K562 (cell line): ENCODE data around the gene TCF4. TPM values are rescaled to one million over a fixed set of nuclear protein-coding genes. Genes with fewer than 3 reads are reported as not detected.

Experiments used
- ATAC-seq: fragments of 200-7000 bp; cut with Tn5 transposase; 3 replicates; pipeline ENCODE4 v1.9.1; 2020; ENCODE audit warnings: moderate library complexity
- BruUV-seq: library from RNA; stranded (reverse); fragments of 400-500 nt; replicated peaks from 2 replicates; lab custom pipeline; 2021; lab: Mats Ljungman, UMichigan
- CTCF ChIA-PET: fragments of 300-600 bp; formaldehyde crosslinking; extraction: SDS; loops from one replicate; lab custom pipeline; 2021; ENCODE audit warnings: low intra/inter-chr PET ratio; lab: Yijun Ruan, JAX
- POLR2A ChIA-PET: fragments of 300-600, 350-650 bp; sonication (Branson Sonifier 250); formaldehyde crosslinking; extraction: SDS; loops from one replicate; lab custom pipeline; 2021; ENCODE audit warnings: antibody characterized with exemption, inconsistent platforms; lab: Yijun Ruan, JAX
- DNase-seq, 4 experiments: peaks; one replicate each; pipeline versions ENCODE4 v3.0.0 to v3.0.0-alpha.2; 2011 to 2018; ENCODE audit warnings: low spot score in 3 of 4, mixed read lengths in 3 of 4; ENCODE audit errors: extremely low read depth in 1 of 4
- FAIRE-seq: peaks from 2 replicates; lab custom pipeline; 2011; peaks lifted over from hg19 to GRCh38; lab: Jason Lieb, UNC
- H2AFZ ChIP-seq: 2 replicates; pipeline ENCODE4 v1.6.0; 2011; ENCODE audit warnings: low read depth, low read length, control low read depth, inconsistent platforms
- H3K27ac ChIP-seq: fragments of 200-600 bp; 3 replicates; pipeline ENCODE4 v1.8.0; 2011; ENCODE audit warnings: low read depth, mild to moderate bottlenecking, control low read depth, inconsistent platforms, low read length, moderate library complexity, mixed read lengths; ENCODE audit errors: extremely low read depth
- H3K27me3 ChIP-seq, 2 experiments: fragments of 300-600 bp in 1 of 2; 2 replicates in 1 of 2; 3 replicates in 1 of 2; pipeline versions ENCODE4 v1.6.0 to v1.8.0; 2011; ENCODE audit warnings: inconsistent platforms in 2 of 2, low read length in 2 of 2, mild to moderate bottlenecking in 1 of 2, mixed read lengths in 1 of 2, moderate library complexity in 1 of 2; ENCODE audit not compliant: control insufficient read depth in 2 of 2, insufficient read depth in 2 of 2
- H3K36me3 ChIP-seq: fragments of 300-600 bp; 3 replicates; pipeline ENCODE4 v1.8.0; 2011; ENCODE audit warnings: mild to moderate bottlenecking, low read length, inconsistent platforms; ENCODE audit not compliant: control insufficient read depth, insufficient read depth
- H3K4me1 ChIP-seq, 2 experiments: fragments of 200-600 bp in 1 of 2; replicated peaks in 1 of 2; 2 replicates in 1 of 2; 3 replicates in 1 of 2; pipeline versions ENCODE4 v1.5.1 to v1.8.0; 2011; ENCODE audit warnings: inconsistent platforms in 2 of 2, low read length in 2 of 2, mild to moderate bottlenecking in 1 of 2, mixed read lengths in 1 of 2, moderate library complexity in 1 of 2; ENCODE audit not compliant: control insufficient read depth in 2 of 2, insufficient read depth in 2 of 2
- H3K4me2 ChIP-seq: 2 replicates; pipeline ENCODE4 v1.6.1; 2011; ENCODE audit warnings: low read length, control low read depth, inconsistent platforms, mixed read lengths; ENCODE audit not compliant: insufficient read depth
- H3K4me3 ChIP-seq: fragments of 200-600 bp; sonication (generic), shearing (Covaris generic); 2 replicates; pipeline ENCODE4 v1.5.1; 2016; ENCODE audit warnings: control low read depth, inconsistent platforms
- H3K79me2 ChIP-seq: fragments of 200-600 bp; 3 replicates; pipeline ENCODE4 v1.8.0; 2011; ENCODE audit warnings: low read length, inconsistent platforms; ENCODE audit not compliant: control insufficient read depth, insufficient read depth
- H3K9ac ChIP-seq, 2 experiments: 2 replicates each; pipeline versions ENCODE4 v1.6.0 to v1.6.1; 2011; ENCODE audit warnings: low read depth in 2 of 2, low read length in 2 of 2, control low read depth in 1 of 2, inconsistent platforms in 1 of 2, mild to moderate bottlenecking in 1 of 2, mixed read lengths in 1 of 2; ENCODE audit not compliant: insufficient read depth in 1 of 2
- H3K9me1 ChIP-seq: one replicate; pipeline ENCODE4 v1.6.0; 2011; ENCODE audit warnings: inconsistent platforms, mild to moderate bottlenecking, low read length, moderate library complexity; ENCODE audit not compliant: control insufficient read depth, insufficient read depth
- H3K9me3 ChIP-seq: replicated peaks from 2 replicates; pipeline ENCODE4 v1.5.1; 2011; ENCODE audit warnings: low read depth, low read length, inconsistent platforms; ENCODE audit not compliant: control insufficient read depth, insufficient read depth
- H4K20me1 ChIP-seq: replicated peaks from 2 replicates; pipeline ENCODE4 v1.6.1; 2011; ENCODE audit warnings: low read length, inconsistent platforms, mixed read lengths; ENCODE audit not compliant: control insufficient read depth, insufficient read depth
- ARHGAP35 ChIP-seq: fragments of 450-650 bp; IDR thresholded peaks from 2 replicates; pipeline ENCODE4 v1.6.1; 2018; ENCODE audit not compliant: partially characterized antibody
- BMI1 ChIP-seq: fragments of 150-350 bp; IDR thresholded peaks from 2 replicates; pipeline ENCODE4 v1.6.1; 2014; ENCODE audit warnings: low read length
- HDAC6 ChIP-seq: IDR thresholded peaks from 2 replicates; pipeline ENCODE4 v1.6.1; 2012; ENCODE audit warnings: low read depth, mild to moderate bottlenecking, control low read depth, inconsistent platforms, low read length, moderate library complexity
- HNRNPL ChIP-seq: fragments of 200-400 bp; formaldehyde crosslinking; IDR thresholded peaks from 2 replicates; pipeline ENCODE4 v1.6.1; 2017; ENCODE audit warnings: low read depth, mild to moderate bottlenecking, low read length
- WGBS: fragments of 100-300 bp; shearing (Covaris generic); methylation state at CpG from one replicate; pipeline ENCODE4 v1.1.6; 2016; ENCODE audit warnings: low coverage, mixed read lengths; ENCODE audit not compliant: insufficient coverage; ENCODE audit errors: missing lambda C conversion rate; 5-methylcytosine and 5-hydroxymethylcytosine counted together
- in situ Hi-C: fragments of 300-500 bp; cut with MboI; formaldehyde crosslinking; loops from 4 replicates; pipeline ENCODE4 v1.15.0; 2018; ENCODE audit warnings: inconsistent platforms, mixed read lengths
- intact Hi-C: fragments of 100-400 bp; cut with micrococcal nuclease; formaldehyde crosslinking; loops from 2 replicates; pipeline ENCODE4 v1.14.2; 2022
- polyA plus RNA-seq, 8 experiments: library from polyadenylated mRNA; depleted of rRNA in 4 of 8; stranded (reverse) in 5 of 8; unstranded in 3 of 8; fragments of >200 nt; fragmentation: Nextera tagmentation in 2 of 8; fragmentation: Illumina TruSeq in 1 of 8; extraction: Ambion mirVana in 2 of 8; extraction: Trizol in 1 of 8; gene quantifications; 2 replicates each; pipeline versions ENCODE4 v1.2.1 to v1.2.3, GENCODE V29; 2011 to 2014; ENCODE audit warnings: inconsistent platforms in 1 of 8, missing spikeins in 1 of 8
- total RNA-seq, 7 experiments: library from RNA; depleted of rRNA in 6 of 7; stranded (reverse); fragments of >200 nt in 6 of 7; fragmentation: Illumina TruSeq in 2 of 7; extraction: Trizol in 2 of 7; gene quantifications; 2 replicates each; pipeline versions ENCODE4 v1.2.1 to v1.2.3, GENCODE V29; 2011 to 2021; ENCODE audit warnings: low replicate concordance in 1 of 7
- TF ChIP-seq, protein P1 (sequence below), 2 experiments: fragments of 250-450 bp in 1 of 2; fragments of 450-650 bp in 1 of 2; sonication (Bioruptor Pico) in 1 of 2; IDR thresholded peaks; 2 replicates each; pipeline versions ENCODE4 v1.6.1 to v1.8.0; 2016 to 2021; ENCODE audit warnings: mild to moderate bottlenecking in 2 of 2, moderate library complexity in 2 of 2, missing compliant biosample characterization in 1 of 2, missing genetic modification characterization in 1 of 2
- TF ChIP-seq, protein P2 (sequence below): sonication (generic); formaldehyde crosslinking; IDR thresholded peaks from 2 replicates; pipeline ENCODE4 v1.8.1; 2023; ENCODE audit warnings: mild to moderate bottlenecking, missing genetic modification reagents
- TF ChIP-seq, protein P3 (sequence below): fragments of 250-450 bp; sonication (Bioruptor Pico); IDR thresholded peaks from 2 replicates; pipeline ENCODE4 v1.9.0; 2021; ENCODE audit warnings: mild to moderate bottlenecking

Gene TCF4
- total and polyA plus RNA-seq, 9 of the 15 experiments (the other 6 are each of a cell fraction or from before 2014, with no cell fraction given): 4.8 to 24.7 (median 15.2) TPM

DNA sequence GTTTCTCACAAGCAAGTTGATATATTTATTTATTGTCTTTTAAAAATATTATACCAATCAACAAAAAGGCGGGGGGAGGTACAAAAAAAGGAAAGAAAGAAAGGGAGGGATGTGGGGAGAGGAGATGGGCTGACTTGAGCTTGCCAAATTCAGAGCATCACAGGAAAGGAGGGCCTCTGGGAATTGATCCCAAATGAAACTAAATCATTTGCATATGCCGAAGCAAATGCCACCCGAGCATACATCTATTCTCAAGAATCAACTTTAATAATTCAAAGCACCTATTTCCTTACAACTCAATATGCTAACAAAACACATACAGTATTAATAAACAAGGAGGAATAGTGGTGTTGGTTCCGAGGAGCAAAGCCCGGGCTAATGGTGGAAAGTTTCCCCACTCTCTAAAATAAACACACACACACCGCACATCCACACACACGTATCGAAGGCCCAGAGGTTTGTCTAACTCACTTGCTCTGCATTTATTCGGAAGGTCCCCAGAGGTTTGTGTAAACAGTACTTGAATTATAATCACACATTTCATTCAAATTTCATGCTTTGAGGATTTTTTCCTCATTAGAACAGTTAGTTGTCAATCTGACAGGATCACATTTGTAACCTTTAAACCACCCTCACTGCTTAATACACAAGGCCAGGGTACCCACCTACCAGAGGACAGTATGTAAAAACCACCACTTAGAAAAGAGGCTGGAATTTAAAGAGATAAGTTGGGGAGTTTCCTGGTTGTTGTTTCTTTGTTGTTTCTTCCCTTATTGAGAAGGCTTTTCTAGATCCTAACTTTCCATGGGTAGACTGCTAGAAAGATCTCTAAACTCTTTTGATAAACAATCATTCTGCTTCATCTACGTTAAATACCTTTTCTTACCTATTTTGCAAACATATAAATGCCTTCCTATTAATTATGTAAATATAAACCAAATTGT is 264.7 kb downstream of the TCF4 start:
- no peak overlapping the region for H3K4me3 ChIP-seq

More for the DNA sequence above, 264.7 kb downstream of the TCF4 start:
- Histone ChIP-seq H3K4me2 (no peak overlapping the region), H2AFZ (no peak overlapping the region), H3K4me1 (no peaks in the 10 kb centered on the region), H3K9me1 (no peaks in the 10 kb centered on the region), H3K9me3 (no peaks in the 10 kb centered on the region), H3K9ac (no peak overlapping the region), H3K27me3 (no peaks in the 10 kb centered on the region), H4K20me1 (no peaks in the 10 kb centered on the region), H3K79me2 (no peaks in the 10 kb centered on the region), H3K36me3 (no peaks in the 10 kb centered on the region), H3K27ac (no peak overlapping the region)
- in situ Hi-C loops (no loop called here), intact Hi-C loops (no loop called here)
- FAIRE-seq: no peak
- TF ChIP-seq ARHGAP35 (no peak), HNRNPL (no peak), HDAC6 (no peak), BMI1 (no peak)
- TF ChIP-seq, protein P1, sequence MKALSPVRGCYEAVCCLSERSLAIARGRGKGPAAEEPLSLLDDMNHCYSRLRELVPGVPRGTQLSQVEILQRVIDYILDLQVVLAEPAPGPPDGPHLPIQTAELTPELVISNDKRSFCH (CRISPR knock-in tag; IDR thresholded peaks at IDR 0.05): no peak
- TF ChIP-seq, protein P1 (tag; IDR thresholded peaks at IDR 0.05): no peak
- TF ChIP-seq, protein P2, sequence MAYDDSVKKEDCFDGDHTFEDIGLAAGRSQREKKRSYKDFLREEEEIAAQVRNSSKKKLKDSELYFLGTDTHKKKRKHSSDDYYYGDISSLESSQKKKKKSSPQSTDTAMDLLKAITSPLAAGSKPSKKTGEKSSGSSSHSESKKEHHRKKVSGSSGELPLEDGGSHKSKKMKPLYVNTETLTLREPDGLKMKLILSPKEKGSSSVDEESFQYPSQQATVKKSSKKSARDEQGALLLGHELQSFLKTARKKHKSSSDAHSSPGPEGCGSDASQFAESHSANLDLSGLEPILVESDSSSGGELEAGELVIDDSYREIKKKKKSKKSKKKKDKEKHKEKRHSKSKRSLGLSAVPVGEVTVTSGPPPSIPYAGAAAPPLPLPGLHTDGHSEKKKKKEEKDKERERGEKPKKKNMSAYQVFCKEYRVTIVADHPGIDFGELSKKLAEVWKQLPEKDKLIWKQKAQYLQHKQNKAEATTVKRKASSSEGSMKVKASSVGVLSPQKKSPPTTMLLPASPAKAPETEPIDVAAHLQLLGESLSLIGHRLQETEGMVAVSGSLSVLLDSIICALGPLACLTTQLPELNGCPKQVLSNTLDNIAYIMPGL (CRISPR knock-in tag): no peak
- TF ChIP-seq, protein P3, sequence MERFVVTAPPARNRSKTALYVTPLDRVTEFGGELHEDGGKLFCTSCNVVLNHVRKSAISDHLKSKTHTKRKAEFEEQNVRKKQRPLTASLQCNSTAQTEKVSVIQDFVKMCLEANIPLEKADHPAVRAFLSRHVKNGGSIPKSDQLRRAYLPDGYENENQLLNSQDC (CRISPR knock-in tag): no peak
- POLR2A ChIA-PET: interaction anchor here (0.7 kb wide), 1 partner anchor 13 kb away, joined by 4 read pairs; no protein-coding TSS in a partner anchor
- no peak for ATAC-seq
- no TSS peak for BruUV-seq
- 82% methylated on average over 7 of the region's 10 CpGs for WGBS
- DNase-seq: no peak
- CTCF ChIA-PET: no interaction called here
